ENCODE results near the gene TMEM121B. TPM values are rescaled to one million over a fixed set of nuclear protein-coding genes. Genes with fewer than 3 reads are reported as not detected.

TMEM121B gene
- total RNA-seq, 2 experiments from 2014 or later = 0.15 to 0.32 TPM

DNA sequence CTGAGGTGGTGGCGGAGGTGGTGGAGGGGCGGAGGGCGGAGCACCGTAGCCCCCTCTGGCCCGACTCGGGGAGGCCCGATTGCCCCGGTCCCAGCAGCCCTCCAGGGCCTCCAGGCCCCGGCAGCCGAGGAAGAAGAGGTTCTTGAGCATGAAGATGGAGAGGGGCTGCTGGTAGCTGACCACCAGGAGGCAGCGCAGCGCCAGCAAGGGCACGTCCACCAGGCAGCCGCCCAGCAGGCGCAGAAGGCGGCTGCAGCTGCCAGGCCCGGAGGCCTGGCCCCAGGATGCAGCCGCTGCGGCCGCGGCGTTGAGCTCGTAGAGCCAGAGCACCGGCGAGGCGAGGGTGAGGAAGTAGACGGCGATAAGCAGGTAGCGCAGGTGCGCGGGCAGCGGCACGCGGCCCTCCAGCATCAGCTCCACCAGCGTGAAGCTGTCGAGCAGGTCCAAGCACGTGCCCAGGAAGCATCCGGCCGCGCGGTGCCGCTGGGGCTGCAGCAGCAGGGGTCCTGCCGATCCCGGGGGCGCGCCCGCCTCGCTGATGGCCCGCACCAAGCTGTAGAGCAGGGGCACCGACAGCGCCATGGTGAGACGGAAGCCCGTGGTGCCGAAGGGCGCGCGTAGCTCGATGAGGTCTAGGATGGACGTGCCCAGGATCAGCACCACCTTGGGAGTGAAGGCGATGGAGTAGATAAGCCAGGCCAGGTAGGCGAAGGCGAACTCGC, 1.5 kb downstream of the TMEM121B start:
- BruUV-seq (replicated peaks) = no TSS peak
- no peak overlapping the region for H3K4me3 ChIP-seq (ENCODE audit: low read depth, low read length, poor library complexity, severe bottlenecking)
- TF ChIP-seq EZH2phosphoT487 (IDR thresholded peaks at IDR 0.05; ENCODE audit: borderline replicate concordance, low read depth, low read length) (no peak), CTCF (conservative IDR thresholded peaks at IDR 0.05; ENCODE audit: low read length) (peak; percentile 57)
- intact Hi-C loops (cut with micrococcal nuclease; ENCODE audit: unreplicated experiment) = loop anchor here (5.0 kb wide), 1 partner anchor 38 kb away; the partner anchor contains the start of gene HDHD5
- CTCF ChIA-PET (ENCODE audit: unreplicated experiment) = no interaction called here
- POLR2A ChIA-PET = no interaction called here
- H3K4me1 ChIP-seq (ENCODE audit: insufficient read depth, low read length, poor library complexity, severe bottlenecking) = peaks cover 34% of the 10 kb centered on the region
- H3K4me2 ChIP-seq (ENCODE audit: low read length) = no peak overlapping the region
- no peaks in the 10 kb centered on the region for H3K79me2 ChIP-seq (ENCODE audit: insufficient read depth, low read depth, low read length)
- no peaks in the 10 kb centered on the region for H3K9me3 ChIP-seq (ENCODE audit: low read length)
- no peak overlapping the region for H3K27ac ChIP-seq (ENCODE audit: low read depth, low read length, poor library complexity, severe bottlenecking)
- H3K9me2 ChIP-seq (ENCODE audit: insufficient read depth, low read length) = no peaks in the 10 kb centered on the region
- no peak for DNase-seq (ENCODE audit: low spot score)
- no peaks in the 10 kb centered on the region for H3K36me3 ChIP-seq (ENCODE audit: insufficient read depth, low read length)
- no peak overlapping the region for H2AFZ ChIP-seq (ENCODE audit: low read length)
- H4K20me1 ChIP-seq (ENCODE audit: insufficient read depth, low read length) = no peaks in the 10 kb centered on the region

GRCh38 chr22:17118342-17118741, 2.8 kb downstream of the TMEM121B start:
- intact Hi-C loops (cut with micrococcal nuclease; ENCODE audit: unreplicated experiment) = loop anchor here (5.0 kb wide), 1 partner anchor 39 kb away; the partner anchor contains the start of gene HDHD5

More at GRCh38 chr22:17118342-17118741, 2.8 kb downstream of the TMEM121B start:
- no peaks in the 10 kb centered on the region for H3K36me3 ChIP-seq (ENCODE audit: insufficient read depth, low read length)
- BruUV-seq (replicated peaks) = no TSS peak
- H3K79me2 ChIP-seq (ENCODE audit: insufficient read depth, low read depth, low read length) = no peaks in the 10 kb centered on the region
- H3K27ac ChIP-seq (ENCODE audit: low read depth, low read length, poor library complexity, severe bottlenecking) = peak overlapping the region; percentile 21
- no peaks in the 10 kb centered on the region for H3K9me2 ChIP-seq (ENCODE audit: insufficient read depth, low read length)
- H3K9me3 ChIP-seq (ENCODE audit: low read length) = no peaks in the 10 kb centered on the region
- H3K4me3 ChIP-seq (ENCODE audit: low read depth, low read length, poor library complexity, severe bottlenecking) = peak overlapping the region; percentile 5
- TF ChIP-seq EZH2phosphoT487 (IDR thresholded peaks at IDR 0.05; ENCODE audit: borderline replicate concordance, low read depth, low read length) (no peak), CTCF (conservative IDR thresholded peaks at IDR 0.05; ENCODE audit: low read length) (no peak)
- no peak for DNase-seq (ENCODE audit: low spot score)
- no peak overlapping the region; the same call in 1 of the 2 replicates for H2AFZ ChIP-seq (ENCODE audit: low read length)
- peaks cover 34% of the 10 kb centered on the region for H3K4me1 ChIP-seq (ENCODE audit: insufficient read depth, low read length, poor library complexity, severe bottlenecking)
- ChIA-PET CTCF (ENCODE audit: unreplicated experiment) (no interaction called here), POLR2A (interaction anchor here (0.8 to 0.9 kb wide), 2 partner anchors 39 to 385 kb away, joined by 3 read pairs; no protein-coding TSS in a partner anchor)
- H3K4me2 ChIP-seq (ENCODE audit: low read length) = peak overlapping the region; percentile 42
- H4K20me1 ChIP-seq (ENCODE audit: insufficient read depth, low read length) = no peaks in the 10 kb centered on the region

All from OCI-LY7 (cell line).